Measurements from ENCODE around the gene PDSS2. TPM values are rescaled to one million over a fixed set of nuclear protein-coding genes. Genes with fewer than 3 reads are reported as not detected.

Gene PDSS2
- total RNA-seq, 4 donors from 2014 or later = 6.5 to 9.6 (median 8.8) TPM

GRCh38 chr6:107214655-107215054 is 244.7 kb downstream of the PDSS2 start:
- ATAC-seq (ENCODE audit: low FRiP score) = no peak
- DNase-seq (ENCODE audit: low spot score) = no peak
- no peak for TF ChIP-seq CTCF (IDR thresholded peaks at IDR 0.05)

- TF ChIP-seq CTCF (IDR thresholded peaks at IDR 0.05) = no peak
- ATAC-seq (ENCODE audit: low FRiP score) = no peak
- no peak for DNase-seq (ENCODE audit: low spot score)
These were observed 249.7 kb downstream of the PDSS2 start for GRCh38 chr6:107209406-107210305.

DNA sequence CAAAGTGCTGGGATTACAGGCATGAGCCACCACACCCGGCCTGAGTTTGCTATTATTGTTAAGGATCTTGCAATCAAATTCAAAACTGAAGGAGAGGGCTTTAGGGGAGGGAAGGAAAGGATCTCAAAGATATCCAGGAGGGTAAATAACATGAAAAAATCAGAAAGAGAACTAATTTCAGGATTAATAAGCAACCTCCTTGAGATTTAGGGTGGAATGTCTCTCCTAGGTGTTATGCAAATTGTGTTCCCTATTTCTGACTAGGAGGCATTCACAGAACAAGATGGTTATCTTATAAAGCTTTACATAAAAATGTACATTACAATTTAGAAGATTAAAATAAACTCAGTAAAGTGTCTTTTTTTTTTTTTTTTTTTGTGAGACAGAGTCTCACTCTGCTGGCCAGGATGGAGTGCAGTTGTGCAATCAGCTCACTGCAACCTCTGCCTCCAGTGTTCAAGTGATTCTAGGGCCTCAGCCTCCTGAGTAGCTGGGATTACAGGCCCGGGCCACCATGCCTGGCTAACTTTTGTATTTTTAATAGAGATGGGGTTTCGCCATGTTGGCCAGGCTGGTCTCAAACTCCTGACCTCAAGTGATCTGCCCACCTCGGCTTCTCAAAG is 252.0 kb downstream of the PDSS2 start:
- no peak for DNase-seq (ENCODE audit: low spot score)
- TF ChIP-seq CTCF (IDR thresholded peaks at IDR 0.05) = no peak
- ATAC-seq (ENCODE audit: low FRiP score) = no peak

DNA sequence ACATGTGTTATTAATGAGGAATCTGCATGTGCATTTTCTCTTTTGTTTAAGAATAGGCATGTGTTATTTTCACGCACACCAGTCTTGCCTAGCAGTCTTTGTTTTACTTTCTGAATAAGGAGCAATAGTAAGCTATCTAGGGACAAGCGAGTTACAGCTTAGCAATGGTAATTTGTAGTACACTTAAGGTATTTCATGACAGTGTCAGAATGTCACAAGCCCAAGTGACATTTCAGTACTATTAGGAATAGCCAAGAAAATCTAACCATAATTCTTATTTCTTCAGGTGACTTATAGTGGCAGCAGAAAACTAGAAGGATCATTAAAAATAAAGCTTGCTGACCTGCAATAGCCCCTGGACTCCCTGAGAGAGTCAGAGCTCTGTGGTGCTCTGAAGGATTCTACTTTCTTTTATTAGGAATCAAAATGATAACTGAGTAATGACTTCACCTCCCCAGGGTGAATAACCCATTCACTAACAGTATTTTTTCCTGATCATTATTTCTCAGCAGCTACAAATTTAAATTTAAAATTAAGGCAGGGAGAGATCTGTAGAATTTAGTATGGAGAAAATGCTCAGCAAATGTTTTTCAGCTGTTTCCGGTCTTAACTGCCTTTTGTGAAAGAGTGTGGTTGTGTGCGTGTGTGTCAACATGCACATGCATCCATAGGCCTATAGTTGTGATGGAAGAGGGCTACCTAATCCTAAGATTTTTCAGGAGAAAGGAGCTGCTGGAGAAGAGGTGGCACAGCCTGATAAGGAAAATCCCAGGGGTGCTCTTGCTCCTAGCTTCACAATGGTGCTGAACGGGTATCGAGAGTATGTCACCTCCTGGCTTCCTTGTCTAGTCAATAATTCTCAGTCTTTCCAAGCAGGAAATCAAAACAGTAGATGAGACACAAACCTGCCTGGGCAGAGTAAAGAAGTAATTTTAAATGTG is 254.0 kb downstream of the PDSS2 start:
- no peak for TF ChIP-seq CTCF (IDR thresholded peaks at IDR 0.05)
- no peak for DNase-seq (ENCODE audit: low spot score)

GRCh38 chr6:107202876-107203468 is 256.4 kb downstream of the PDSS2 start:
- no peak for TF ChIP-seq CTCF (IDR thresholded peaks at IDR 0.05)
- ATAC-seq (ENCODE audit: low FRiP score) (no peak), DNase-seq (ENCODE audit: low spot score) (no peak)

More for the DNA sequence above, 254.0 kb downstream of the PDSS2 start:
- ATAC-seq (ENCODE audit: low FRiP score) = no peak

GRCh38 chr6:107198631-107199416 is 260.5 kb downstream of the PDSS2 start:
- DNase-seq (ENCODE audit: low spot score) = no peak
- ATAC-seq (ENCODE audit: low FRiP score) = no peak
- no peak for TF ChIP-seq CTCF (IDR thresholded peaks at IDR 0.05)
